H1 (cell line): ENCODE measurements around the gene ZNF385C. TPM values are rescaled to one million over a fixed set of nuclear protein-coding genes. Genes with fewer than 3 reads are reported as not detected.

ENCODE experiments used
- CTCF ChIA-PET: fragments of 300-600 bp; sonication (Branson Sonifier 250); formaldehyde crosslinking; loops from one replicate; lab custom pipeline; 2021; ENCODE audit not compliant: partially characterized antibody; lab: Charles Lee
- POLR2A ChIA-PET: fragments of 300-600 bp; sonication (Branson Sonifier 250); formaldehyde crosslinking; loops from one replicate; lab custom pipeline; 2021; ENCODE audit warnings: inconsistent platforms; ENCODE audit not compliant: partially characterized antibody; lab: Charles Lee
- DNase-seq, 2 experiments: peaks; one replicate each; pipeline versions ENCODE4 v3.0.0 to v3.0.0-alpha.2; 2010 to 2022; ENCODE audit warnings: low spot score in 2 of 2, low read depth in 1 of 2, mixed read lengths in 1 of 2
- FAIRE-seq: peaks from 2 replicates; lab custom pipeline; 2011; peaks lifted over from hg19 to GRCh38; lab: Jason Lieb, UNC
- H2AFZ ChIP-seq: 2 replicates; pipeline ENCODE4 v1.8.1; 2012; ENCODE audit warnings: low read length, inconsistent platforms
- H2AK5ac ChIP-seq: 2 replicates; pipeline ENCODE4 v1.6.1; 2013; ENCODE audit warnings: low read depth, low read length
- H2BK120ac ChIP-seq: replicated peaks from 2 replicates; pipeline ENCODE3; 2013; ENCODE audit warnings: low read depth, low read length, inconsistent platforms
- H2BK12ac ChIP-seq: 2 replicates; pipeline ENCODE4 v1.6.1; 2013; ENCODE audit warnings: low read depth, low read length
- H2BK15ac ChIP-seq: 2 replicates; pipeline ENCODE4 v1.6.1; 2013; ENCODE audit warnings: low read length
- H2BK20ac ChIP-seq: 2 replicates; pipeline ENCODE4 v1.6.1; 2013; ENCODE audit warnings: low read length
- H2BK5ac ChIP-seq: 2 replicates; pipeline ENCODE4 v1.6.1; 2013; ENCODE audit warnings: low read depth, low read length
- H3K14ac ChIP-seq: 2 replicates; pipeline ENCODE4 v1.6.1; 2013; ENCODE audit warnings: inconsistent platforms; ENCODE audit not compliant: insufficient read length
- H3K18ac ChIP-seq: 2 replicates; pipeline ENCODE4 v1.6.1; 2013; ENCODE audit warnings: low read length; ENCODE audit errors: extremely low read depth
- H3K23ac ChIP-seq: 2 replicates; pipeline ENCODE4 v1.6.1; 2013; ENCODE audit warnings: inconsistent platforms; ENCODE audit not compliant: insufficient read length
- H3K23me2 ChIP-seq: 2 replicates; pipeline ENCODE4 v1.6.1; 2013; ENCODE audit warnings: low read depth, low read length
- H3K27ac ChIP-seq: 2 replicates; pipeline ENCODE4 v1.6.1; 2011; ENCODE audit warnings: low read depth, low read length, inconsistent platforms
- H3K27me3 ChIP-seq, 4 experiments: replicated peaks in 1 of 4; 1 replicate in 1 of 4; 2 replicates in 3 of 4; pipeline versions ENCODE4 v1.6.1 to v1.8.1; 2011 to 2013; ENCODE audit warnings: low read length in 3 of 4, mild to moderate bottlenecking in 3 of 4, inconsistent platforms in 2 of 4, mixed read lengths in 2 of 4, moderate library complexity in 1 of 4; ENCODE audit not compliant: control insufficient read depth in 3 of 4, insufficient read depth in 3 of 4; ENCODE audit errors: extremely low read depth in 1 of 4
- H3K36me3 ChIP-seq, 4 experiments: 2 replicates each; pipeline versions ENCODE4 v1.6.1 to v1.8.1; 2011 to 2013; ENCODE audit warnings: mild to moderate bottlenecking in 4 of 4, low read length in 3 of 4, moderate library complexity in 2 of 4, control low read depth in 1 of 4, inconsistent platforms in 1 of 4; ENCODE audit not compliant: insufficient read depth in 4 of 4, control insufficient read depth in 2 of 4
- H3K4ac ChIP-seq: replicated peaks from 2 replicates; pipeline ENCODE3; 2013; ENCODE audit warnings: low read length, low read depth, mixed read lengths, inconsistent platforms; ENCODE audit not compliant: insufficient read length
- H3K4me1 ChIP-seq, 4 experiments: replicated peaks in 1 of 4; 1 replicate in 1 of 4; 2 replicates in 3 of 4; pipeline versions ENCODE4 v1.6.1 to v1.8.1; 2011 to 2013; ENCODE audit warnings: low read length in 3 of 4, inconsistent platforms in 2 of 4, mixed read lengths in 1 of 4; ENCODE audit not compliant: insufficient read depth in 4 of 4, control insufficient read depth in 3 of 4
- H3K4me2 ChIP-seq, 2 experiments: 2 replicates each; pipeline versions ENCODE4 v1.6.1 to v1.8.1; 2011 to 2013; ENCODE audit warnings: low read depth in 2 of 2, low read length in 2 of 2, control low read depth in 1 of 2, inconsistent platforms in 1 of 2, mild to moderate bottlenecking in 1 of 2; ENCODE audit not compliant: insufficient read depth in 1 of 2
- H3K4me3 ChIP-seq, 4 experiments: fragments of 200-600, 300-600 bp in 1 of 4; sonication (generic), shearing (Covaris generic), sonication (Bioruptor Twin) in 1 of 4; 2 replicates each; pipeline versions ENCODE4 v1.5.1 to v1.8.1; 2011 to 2016; ENCODE audit warnings: low read length in 4 of 4, low read depth in 3 of 4, control low read depth in 2 of 4, inconsistent platforms in 2 of 4, mild to moderate bottlenecking in 2 of 4, mixed read lengths in 1 of 4, moderate library complexity in 1 of 4; ENCODE audit not compliant: insufficient read depth in 2 of 4; ENCODE audit errors: extremely low read depth in 1 of 4
- H3K56ac ChIP-seq: replicated peaks from 2 replicates; pipeline ENCODE3; 2013; ENCODE audit warnings: low read depth, mild to moderate bottlenecking, mixed read lengths, low read length, inconsistent platforms; ENCODE audit not compliant: insufficient read length
- H3K79me1 ChIP-seq: 2 replicates; pipeline ENCODE4 v1.6.1; 2013; ENCODE audit warnings: low read depth, low read length, control low read depth
- H3K79me2 ChIP-seq, 2 experiments: 2 replicates each; pipeline versions ENCODE4 v1.6.1 to v1.8.1; 2012 to 2013; ENCODE audit warnings: low read length in 2 of 2, mild to moderate bottlenecking in 2 of 2, inconsistent platforms in 1 of 2; ENCODE audit not compliant: insufficient read depth in 2 of 2, control insufficient read depth in 1 of 2
- H3K9ac ChIP-seq, 4 experiments: replicated peaks in 1 of 4; 1 replicate in 1 of 4; 2 replicates in 3 of 4; pipeline versions ENCODE4 v1.6.1 to v1.8.1; 2011 to 2013; ENCODE audit warnings: low read depth in 3 of 4, low read length in 3 of 4, control low read depth in 2 of 4, mild to moderate bottlenecking in 2 of 4, moderate library complexity in 2 of 4, inconsistent platforms in 1 of 4; ENCODE audit errors: extremely low read depth in 1 of 4
- H3K9me3 ChIP-seq, 2 experiments: 2 replicates each; pipeline versions ENCODE4 v1.6.1 to v1.8.1; 2012 to 2013; ENCODE audit warnings: mild to moderate bottlenecking in 2 of 2, moderate library complexity in 2 of 2, control low read depth in 1 of 2, inconsistent platforms in 1 of 2, low read depth in 1 of 2, low read length in 1 of 2, mixed read lengths in 1 of 2; ENCODE audit not compliant: insufficient read depth in 2 of 2
- H4K20me1 ChIP-seq, 2 experiments: replicated peaks in 1 of 2; 2 replicates each; pipeline versions ENCODE3 to v1.8.1; 2011 to 2013; ENCODE audit warnings: inconsistent platforms in 2 of 2, low read length in 2 of 2, mild to moderate bottlenecking in 1 of 2; ENCODE audit not compliant: insufficient read depth in 2 of 2, control insufficient read depth in 1 of 2
- H4K5ac ChIP-seq: 2 replicates; pipeline ENCODE4 v1.6.1; 2013; ENCODE audit warnings: low read length, low read depth, mixed read lengths, inconsistent platforms; ENCODE audit not compliant: insufficient read length
- H4K8ac ChIP-seq: 2 replicates; pipeline ENCODE4 v1.8.0; 2013; ENCODE audit warnings: mild to moderate bottlenecking, moderate library complexity, low read length, inconsistent platforms; ENCODE audit not compliant: insufficient read depth; ENCODE audit errors: extremely low read depth
- H4K91ac ChIP-seq: replicated peaks from 2 replicates; pipeline ENCODE3; 2013; ENCODE audit warnings: low read length, mixed read lengths, inconsistent platforms; ENCODE audit not compliant: insufficient read length
- BRCA1 ChIP-seq: IDR thresholded peaks from 2 replicates; pipeline ENCODE4 v1.6.1; 2012; ENCODE audit warnings: low read depth, low read length, improper control_type of control experiment
- GABPA ChIP-seq: IDR thresholded peaks from 2 replicates; pipeline ENCODE4 v1.6.1; 2011; ENCODE audit warnings: mild to moderate bottlenecking, low read length, moderate library complexity, borderline replicate concordance; ENCODE audit not compliant: insufficient read depth
- KDM1A ChIP-seq: fragments of 200-600, 300-600 bp; sonication (generic); IDR thresholded peaks from 2 replicates; pipeline ENCODE4 v1.7.1; 2016; ENCODE audit warnings: mild to moderate bottlenecking, low read length, borderline replicate concordance
- SIX5 ChIP-seq: IDR thresholded peaks from 2 replicates; pipeline ENCODE4 v1.6.1; 2011; ENCODE audit warnings: mild to moderate bottlenecking, low read depth, low read length
- SUZ12 ChIP-seq: fragments of 200-600 bp; sonication (generic); IDR thresholded peaks from 2 replicates; pipeline ENCODE4 v1.6.1; 2012; ENCODE audit warnings: mild to moderate bottlenecking, inconsistent platforms, low read length, moderate library complexity, mixed read lengths
- TBP ChIP-seq: IDR thresholded peaks from 2 replicates; pipeline ENCODE4 v1.6.1; 2011; ENCODE audit warnings: low read depth, low read length, improper control_type of control experiment
- TEAD4 ChIP-seq: IDR thresholded peaks from 2 replicates; pipeline ENCODE4 v1.6.1; 2012; ENCODE audit warnings: low read depth, low read length, inconsistent platforms, mixed read lengths
- WGBS, 2 experiments: shearing (Covaris generic) in 1 of 2; methylation state at CpG; one replicate each; pipeline versions ENCODE4 v1.1.6 to v1.1.7; 2013 to 2015; ENCODE audit warnings: low lambda C conversion rate in 2 of 2, mixed read lengths in 2 of 2, inconsistent platforms in 1 of 2, low coverage in 1 of 2, missing lambda C conversion rate in 1 of 2; ENCODE audit not compliant: insufficient replicate concordance in 2 of 2, insufficient coverage in 1 of 2, insufficient read length in 1 of 2; ENCODE audit errors: extremely low coverage in 1 of 2, missing lambda C conversion rate in 1 of 2; 5-methylcytosine and 5-hydroxymethylcytosine counted together
- polyA plus RNA-seq, 7 experiments: library from polyadenylated mRNA; depleted of rRNA in 3 of 7; stranded (reverse) in 5 of 7; unstranded in 2 of 7; fragments of >200 nt in 5 of 7; fragments of 200-250 nt in 2 of 7; gene quantifications; 1 replicate in 5 of 7; 2 replicates in 1 of 7; 4 replicates in 1 of 7; pipeline versions ENCODE4 v1.2.1 to v1.2.3, GENCODE V29; 2011 to 2013; ENCODE audit warnings: missing spikeins in 2 of 7, mixed read lengths in 2 of 7
- total RNA-seq: library from RNA; stranded (reverse); fragmentation: NEBNext Ultra II Directional; extraction: Animal tissue kit (Norgen Biotek cat#: 25700); gene quantifications from 2 replicates; pipeline ENCODE4 v1.2.1, GENCODE V29; 2021

Gene ZNF385C
- total and polyA plus RNA-seq, 2 of the 8 experiments (the other 6 are each of a cell fraction or from before 2014, with no cell fraction given) = 3.9 to 6.1 TPM

DNA sequence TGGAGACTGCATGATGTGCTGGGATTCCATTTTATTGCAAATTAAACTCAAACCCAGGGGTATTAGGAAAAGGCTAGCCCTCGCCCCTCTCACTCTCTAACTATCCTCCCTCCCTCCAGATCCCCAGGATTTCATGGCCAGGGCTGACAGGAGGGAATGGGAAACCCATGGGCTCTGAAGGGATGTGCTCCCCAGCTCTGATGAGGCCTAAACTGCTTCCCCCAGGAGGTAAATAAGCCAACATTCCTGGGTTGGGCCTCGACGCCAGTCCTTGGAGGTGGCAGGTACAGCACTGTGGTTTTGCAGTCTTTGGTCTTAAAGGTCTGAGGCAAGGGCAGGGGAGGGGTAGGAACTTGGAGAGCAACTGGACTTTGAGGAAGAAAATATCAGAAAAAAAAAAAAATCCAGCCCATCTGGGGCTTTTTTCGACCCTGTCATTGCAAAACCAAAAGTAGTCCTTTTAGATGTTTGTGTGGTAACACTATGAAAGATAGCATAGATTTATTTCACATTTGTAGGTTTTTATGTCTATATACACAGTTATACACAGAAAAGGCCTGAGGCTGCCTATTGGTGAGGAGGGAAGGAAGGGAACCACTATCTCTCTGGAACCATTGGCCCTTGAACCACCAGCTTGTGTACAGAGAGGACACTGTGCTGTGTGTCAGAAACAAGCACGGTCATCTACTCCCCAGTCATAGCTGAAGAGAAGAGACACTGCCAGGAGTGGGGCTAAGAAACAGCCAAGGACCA, 59.9 kb downstream of the ZNF385C start:
- H4K8ac ChIP-seq = no peak overlapping the region
- no peak for DNase-seq

More for the DNA sequence above, 59.9 kb downstream of the ZNF385C start:
- ChIA-PET POLR2A (interaction anchor here (0.6 to 3.4 kb wide), 5 partner anchors 9 to 564 kb away, joined by 3 to 21 read pairs (median 4); partner anchors contain the start of gene DNAJC7), CTCF (interaction anchor here (0.9 to 38.8 kb wide), 4 partner anchors 11 to 68 kb away, joined by 3 to 1084 read pairs (median 104); partner anchors contain the start of genes DHX58, HSPB9, KAT2A and ZNF385C)
- H2AK5ac ChIP-seq = no peak overlapping the region
- no peak overlapping the region for H4K5ac ChIP-seq
- no peak overlapping the region for H3K4me2 ChIP-seq
- no peaks in the 10 kb centered on the region for H3K27me3 ChIP-seq
- H2AFZ ChIP-seq = no peak overlapping the region
- no peak overlapping the region for H3K23ac ChIP-seq
- no peak overlapping the region for H2BK120ac ChIP-seq
- WGBS, 2 experiments = 80% methylated on average over 5 of the region's 5 CpGs; no CpG with 5 or more reads in 1 of the 2 experiments
- no peak for TF ChIP-seq TBP
- TF ChIP-seq SIX5 = no peak
- no peak for TF ChIP-seq KDM1A
- no peak for TF ChIP-seq BRCA1
- TF ChIP-seq GABPA = no peak
- 0 out of 2 replicates have a peak, but pooled peaks have one; percentile 16 for TF ChIP-seq TEAD4
- TF ChIP-seq SUZ12 = no peak
- H3K14ac ChIP-seq = no peak overlapping the region
- no peak overlapping the region for H2BK20ac ChIP-seq
- H4K20me1 ChIP-seq = no peaks in the 10 kb centered on the region
- H3K56ac ChIP-seq = no peak overlapping the region
- no peaks in the 10 kb centered on the region for H3K79me1 ChIP-seq
- H4K91ac ChIP-seq = no peak overlapping the region
- no peak for FAIRE-seq
- no peak overlapping the region for H3K9ac ChIP-seq
- H3K18ac ChIP-seq = no peak overlapping the region
- H3K4me3 ChIP-seq = no peak overlapping the region
- H3K79me2 ChIP-seq = no peaks in the 10 kb centered on the region
- no peaks in the 10 kb centered on the region for H3K23me2 ChIP-seq
- peaks cover 0 to 6% (median 2%) of the 10 kb centered on the region in 4 experiments; a peak in 1 of 7 replicates for H3K4me1 ChIP-seq
- H2BK12ac ChIP-seq = no peak overlapping the region; the same call in 1 of the 2 replicates
- H3K36me3 ChIP-seq = no peaks in the 10 kb centered on the region
- H2BK5ac ChIP-seq = no peak overlapping the region
- H3K4ac ChIP-seq = no peak overlapping the region
- H3K27ac ChIP-seq = no peak overlapping the region
- no peak overlapping the region for H2BK15ac ChIP-seq
- H3K9me3 ChIP-seq = no peaks in the 10 kb centered on the region
